GM19395 (cell line): ENCODE data around the gene HLA-DOB.
"Not testable (repeated sequence)": the region's sequence is repeated elsewhere in the genome, so short reads cannot be mapped to it uniquely, and the experiment has no call there.

Source experiments
- ATAC-seq: cut with Tn5 transposase; IDR thresholded peaks from one replicate; pipeline ENCODE4 v1.9.1; 2021; ENCODE audit warnings: mild to moderate bottlenecking, moderate library complexity; ENCODE audit not compliant: unreplicated experiment

HLA-DOB gene

DNA sequence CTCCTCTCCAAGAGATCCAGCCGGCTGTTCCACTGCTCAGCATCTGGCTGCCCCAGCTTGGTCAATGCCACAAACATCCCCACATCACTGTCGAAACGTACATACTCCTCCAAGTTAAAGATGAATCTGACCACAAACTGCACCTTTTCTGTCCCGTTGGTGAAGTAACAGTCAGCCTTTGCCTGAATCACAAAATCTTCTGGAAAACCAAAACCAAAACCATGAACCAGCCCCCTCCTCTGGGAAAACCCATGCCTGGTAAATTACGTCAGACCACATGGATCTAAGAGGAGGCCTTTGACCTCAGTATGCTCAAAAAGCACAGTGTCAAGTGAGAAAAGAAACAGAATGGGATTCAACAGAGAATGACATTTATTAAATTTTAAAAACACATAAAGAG, 1.7 kb downstream of the HLA-DOB start:
- no peak for ATAC-seq

DNA sequence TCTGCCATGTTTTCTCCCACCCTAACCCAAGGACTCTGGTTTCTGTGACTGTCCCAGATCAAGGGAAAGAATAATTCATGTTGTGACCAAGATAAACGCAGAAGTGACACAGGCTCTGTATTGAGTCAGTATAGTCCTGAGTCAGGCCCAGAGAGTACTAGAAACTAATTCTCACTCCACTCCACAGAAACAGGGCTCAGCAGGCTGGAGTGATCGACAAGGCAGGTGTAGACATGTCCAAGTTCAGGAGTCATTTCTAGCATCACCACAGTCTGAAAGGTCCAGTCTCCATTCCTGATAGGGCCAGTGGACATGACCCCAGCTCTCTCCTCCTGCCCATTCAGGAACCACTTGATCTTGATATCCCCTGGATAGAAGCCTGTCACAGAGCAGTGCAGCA, 2.7 kb downstream of the HLA-DOB start:
- no peak for ATAC-seq

DNA sequence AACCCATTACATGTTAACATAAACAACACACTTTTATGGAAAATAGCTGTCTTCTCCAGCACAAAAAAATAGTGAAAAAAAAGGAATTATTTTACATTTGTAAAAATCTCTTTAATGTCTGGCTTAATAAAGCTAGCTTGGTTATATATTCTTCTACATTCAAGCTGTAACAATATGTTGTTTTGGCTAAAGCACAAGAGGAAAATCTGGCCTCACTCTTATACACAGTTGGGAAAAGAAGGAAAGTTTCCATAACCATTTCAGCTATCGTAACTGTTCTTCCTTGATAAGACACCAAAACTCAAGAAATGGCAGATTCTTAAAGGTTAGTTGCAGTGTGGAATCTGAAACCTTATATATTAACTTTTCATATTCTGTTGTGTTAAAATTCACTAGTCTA, 7.6 kb downstream of the HLA-DOB start:
- no peak for ATAC-seq

DNA sequence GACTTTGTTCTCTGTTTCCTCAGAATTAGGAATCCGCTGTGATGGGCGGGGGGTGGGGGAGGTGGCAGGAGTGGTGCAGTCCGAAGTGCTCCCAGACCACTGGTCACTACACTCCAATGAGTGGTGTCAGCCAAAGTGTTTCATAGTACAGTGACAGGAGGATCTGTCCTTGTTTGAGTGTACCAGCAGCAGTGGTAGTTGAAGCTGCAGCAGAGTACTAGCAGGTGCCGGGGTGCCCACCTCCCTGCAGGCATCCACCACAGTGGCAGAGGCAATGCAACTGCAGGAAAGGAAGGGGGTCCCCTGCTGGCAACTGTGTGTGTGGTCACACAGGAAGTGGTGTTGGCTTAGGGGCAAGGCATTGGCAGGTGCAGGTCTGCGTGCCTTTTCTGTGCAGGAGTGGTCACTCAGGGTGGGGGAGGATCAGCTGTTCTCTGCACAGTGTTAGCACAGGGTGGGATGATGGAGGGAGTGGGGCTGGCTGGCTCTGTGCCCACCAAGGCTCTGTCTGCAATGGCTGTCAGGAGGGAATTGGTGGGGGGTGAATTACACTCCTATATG, 9.7 kb downstream of the HLA-DOB start:
- ATAC-seq = no peak

DNA sequence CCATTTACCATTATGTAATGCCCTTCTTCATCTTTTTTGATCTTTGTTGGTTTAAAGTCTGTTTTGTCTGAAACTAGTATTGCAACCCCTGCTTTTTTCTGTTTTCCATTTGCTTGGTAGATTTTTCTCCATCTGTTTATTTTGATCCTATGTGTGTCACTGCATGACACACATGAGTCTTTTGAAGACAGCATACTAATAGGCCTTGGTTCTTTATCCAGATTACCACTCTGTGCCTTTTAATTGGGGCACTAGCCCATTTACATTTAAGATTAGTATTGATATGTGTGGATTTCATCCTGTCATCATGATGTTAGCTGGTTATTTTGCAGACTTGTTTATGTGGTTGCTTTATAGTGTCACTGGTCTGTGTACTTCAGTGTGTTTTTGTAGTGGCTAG, 11.4 kb downstream of the HLA-DOB start:
- ATAC-seq = not testable (repeated sequence)

DNA sequence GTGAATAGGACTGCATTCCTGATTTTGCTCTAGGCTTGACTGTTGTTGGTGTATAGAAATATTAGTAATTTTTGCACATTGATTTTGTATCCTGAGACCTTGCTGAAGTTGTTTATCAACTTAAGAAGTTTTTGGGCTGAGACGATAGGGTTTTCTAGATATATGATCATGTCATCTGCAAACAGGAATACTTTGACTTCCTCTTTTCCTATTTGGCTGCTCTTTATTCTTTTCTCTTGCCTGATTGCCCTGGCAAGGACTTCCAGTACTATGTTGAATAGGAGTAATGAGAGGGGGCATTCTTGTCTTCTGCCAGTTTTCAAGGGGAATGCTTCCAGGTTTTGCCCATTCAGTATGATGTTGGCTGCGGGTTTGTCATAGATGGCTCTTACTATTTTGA, 13.4 kb downstream of the HLA-DOB start:
- no peak for ATAC-seq

DNA sequence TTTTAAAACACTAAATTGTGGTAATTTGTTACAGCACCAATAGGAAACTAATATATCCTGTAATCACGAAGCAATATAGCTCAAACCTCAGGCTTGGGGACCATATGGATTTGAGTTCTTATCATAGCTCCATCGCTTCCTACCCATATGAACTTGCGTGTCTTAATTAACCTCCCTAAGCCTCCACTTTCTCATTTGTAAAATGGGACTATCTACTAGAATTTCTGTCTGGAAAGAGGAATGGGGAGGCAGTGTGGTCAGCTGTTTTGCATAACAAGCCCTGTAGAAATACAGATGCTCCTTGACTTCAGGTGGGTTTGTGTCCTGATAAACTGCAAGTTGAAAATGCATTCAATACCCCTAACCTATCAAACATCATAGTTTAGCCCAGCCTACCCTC, 17.1 kb downstream of the HLA-DOB start:
- no peak for ATAC-seq

DNA sequence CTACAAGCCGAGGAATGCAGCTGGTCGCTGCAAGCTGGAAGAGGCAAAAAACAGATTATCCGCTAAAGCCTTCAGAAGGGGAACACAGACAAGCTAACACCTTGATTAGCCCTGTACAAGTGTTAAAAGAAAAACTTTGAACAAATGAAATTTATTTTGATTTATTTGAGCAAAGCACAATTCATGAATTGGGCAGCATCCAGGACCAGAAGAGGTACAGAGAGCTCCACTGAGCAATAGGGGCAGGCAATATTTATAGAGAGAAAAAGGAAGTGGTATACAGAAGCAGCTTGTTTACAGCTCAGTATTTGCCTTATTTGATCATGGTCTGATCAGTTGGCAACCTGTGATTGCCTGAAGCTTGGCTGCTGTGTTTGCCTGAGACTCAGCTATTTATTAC, 17.6 kb downstream of the HLA-DOB start:
- no peak for ATAC-seq

DNA sequence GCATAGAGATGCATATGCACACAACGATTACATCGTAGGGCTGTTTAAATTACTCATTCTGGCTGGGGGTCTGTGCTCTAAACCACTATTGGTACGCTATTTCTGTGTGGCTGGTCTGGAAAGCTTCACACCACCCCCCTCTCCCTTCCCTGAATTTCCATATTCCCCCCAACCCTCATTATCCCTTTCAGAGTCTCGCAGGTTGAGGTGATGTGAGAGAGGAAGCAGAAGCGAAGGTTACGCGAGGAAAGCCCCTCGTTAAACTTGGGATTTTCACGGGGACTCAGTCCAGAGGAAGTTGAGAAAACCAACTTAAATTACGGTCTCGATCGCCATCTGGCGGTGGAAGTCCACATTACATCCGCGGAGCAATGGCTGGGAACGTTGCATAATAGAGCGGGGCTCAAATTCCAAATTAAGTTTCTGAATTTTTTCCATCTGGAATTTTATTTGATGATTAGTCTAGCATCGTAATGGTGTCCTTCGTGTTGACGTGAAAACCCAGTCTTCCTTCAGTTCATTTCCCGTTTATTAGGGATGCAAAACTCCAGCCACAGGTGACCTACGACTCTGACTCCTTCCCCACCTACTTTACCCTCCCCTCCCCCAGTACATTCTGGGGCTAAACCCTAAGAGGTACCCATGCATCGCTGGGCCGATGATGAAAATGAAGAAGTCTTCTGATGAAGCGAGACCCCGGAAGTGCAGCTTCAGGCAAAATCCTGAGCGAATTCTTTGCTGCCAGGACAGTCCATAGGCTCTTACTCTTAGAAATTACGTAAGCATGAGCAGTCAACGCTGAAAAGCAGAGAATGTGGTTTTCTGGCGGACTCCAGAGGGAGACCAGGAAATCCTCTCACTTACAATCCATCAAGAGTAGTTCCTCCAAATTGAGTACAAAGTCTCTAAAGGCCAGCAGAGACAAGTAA, 19.7 kb downstream of the HLA-DOB start:
- ATAC-seq = no peak

DNA sequence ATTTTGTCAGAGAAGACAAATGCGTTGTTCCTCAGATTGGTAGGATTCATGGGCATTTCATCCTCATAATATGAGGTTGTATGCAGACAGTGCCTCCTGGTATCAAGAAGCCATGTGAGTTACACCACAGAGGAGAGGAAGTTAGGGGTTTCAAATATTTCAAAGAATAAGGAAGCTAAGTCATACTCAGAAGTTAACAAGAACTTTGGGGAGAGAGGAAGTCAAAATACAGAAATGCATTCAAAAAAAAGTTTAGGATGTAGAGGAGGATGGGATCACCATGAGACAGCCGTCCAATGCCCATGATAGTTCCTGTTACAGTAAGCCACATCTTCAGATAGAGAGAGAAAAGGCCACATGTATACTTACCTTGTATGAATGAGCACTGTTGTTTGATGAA, 22.3 kb downstream of the HLA-DOB start:
- no peak for ATAC-seq

DNA sequence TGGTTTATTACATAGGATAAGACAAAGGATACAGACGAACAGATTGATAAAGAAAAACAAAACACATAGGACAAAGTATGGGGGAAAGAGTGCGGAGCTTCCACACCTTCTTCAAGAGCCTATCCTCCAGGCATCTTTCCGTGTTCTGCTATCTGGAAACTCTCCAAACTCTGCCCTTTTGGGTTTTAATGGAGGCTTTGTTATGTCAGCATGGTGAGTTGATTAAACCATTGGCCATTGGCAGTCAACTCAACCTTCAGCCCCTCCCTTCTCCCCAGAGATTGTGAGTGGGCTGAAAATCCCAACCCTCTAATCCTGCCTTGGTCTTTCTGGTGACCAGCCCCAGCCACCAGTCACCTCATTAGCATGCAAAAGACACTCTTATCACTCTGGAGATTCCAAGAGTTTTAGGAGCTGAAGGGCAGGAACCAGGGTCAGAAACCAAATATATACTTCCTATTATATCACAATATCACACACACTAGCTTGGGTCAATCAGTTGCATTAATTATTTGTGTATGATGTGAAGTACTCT, 23.8 kb downstream of the HLA-DOB start:
- ATAC-seq = no peak

DNA sequence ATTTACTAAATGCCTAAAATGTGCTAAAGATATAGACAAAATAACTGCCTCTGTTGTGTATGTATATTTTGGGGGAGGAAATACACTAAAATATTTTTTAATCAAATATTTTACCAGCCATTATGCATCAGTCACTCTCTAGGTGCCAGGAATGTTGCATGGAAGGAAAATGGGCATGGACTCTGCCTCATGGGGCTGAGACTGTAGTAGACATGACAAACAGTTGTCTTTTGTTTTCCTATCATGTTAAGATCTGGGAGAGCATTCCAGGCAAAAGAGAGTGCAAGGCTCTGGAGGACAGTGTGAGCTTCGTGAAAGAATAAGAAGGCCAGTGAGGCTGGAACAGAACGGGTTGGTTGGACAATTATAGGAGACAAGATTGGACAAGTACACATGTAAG, 26.5 kb downstream of the HLA-DOB start:
- no peak for ATAC-seq

DNA sequence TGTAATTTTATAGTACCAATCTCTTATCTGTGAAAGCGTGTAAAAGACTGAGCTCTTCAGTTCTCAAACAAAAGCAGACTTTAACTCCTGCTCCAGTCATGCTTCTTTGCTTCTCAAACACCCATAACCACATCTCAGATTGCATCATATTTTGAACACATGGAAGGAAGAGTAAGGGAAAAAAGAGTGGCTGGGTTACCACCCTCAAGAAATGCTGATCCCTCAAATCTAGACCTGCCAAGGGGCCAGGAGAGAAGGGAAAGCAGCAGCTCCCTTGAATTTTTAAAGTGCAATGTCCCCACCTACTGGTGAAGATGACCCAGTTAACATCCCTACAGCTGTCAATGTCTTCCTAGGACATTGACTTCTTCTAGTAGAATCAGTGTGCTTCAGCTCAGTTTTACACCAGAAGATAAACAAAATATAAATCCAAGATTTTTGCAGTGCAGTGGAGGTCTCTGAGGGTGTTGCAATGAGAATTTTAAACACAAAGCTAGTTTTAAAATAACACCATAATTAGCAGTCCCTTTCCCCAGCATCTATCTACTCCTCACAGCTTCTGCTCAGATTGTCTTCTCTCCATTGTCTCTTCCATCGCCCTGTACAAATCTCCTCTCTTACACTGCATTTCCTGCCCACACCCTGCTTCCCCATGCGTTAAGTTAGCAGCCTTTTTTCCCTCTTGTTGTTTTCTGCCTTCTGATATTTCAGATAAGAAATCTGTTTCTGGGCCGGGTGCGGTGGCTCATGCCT, 30.8 kb downstream of the HLA-DOB start:
- no peak for ATAC-seq

DNA sequence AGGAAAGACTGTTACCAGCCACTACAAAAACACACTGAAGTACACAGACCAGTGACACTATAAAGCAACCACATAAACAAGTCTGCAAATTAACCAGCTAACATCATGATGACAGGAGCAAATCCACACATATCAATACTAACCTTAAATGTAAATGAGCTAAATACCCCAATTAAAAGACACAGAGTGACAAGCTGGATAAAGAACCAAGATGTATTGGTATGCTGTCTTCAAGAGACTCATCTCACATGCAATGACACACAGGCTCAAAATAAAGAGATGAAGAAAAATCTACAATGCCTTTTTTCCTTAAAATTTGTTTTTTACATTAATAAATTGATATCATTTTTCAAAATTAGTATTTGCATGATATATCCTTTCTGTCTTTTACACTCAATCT, 33.9 kb downstream of the HLA-DOB start:
- not testable (repeated sequence) for ATAC-seq

DNA sequence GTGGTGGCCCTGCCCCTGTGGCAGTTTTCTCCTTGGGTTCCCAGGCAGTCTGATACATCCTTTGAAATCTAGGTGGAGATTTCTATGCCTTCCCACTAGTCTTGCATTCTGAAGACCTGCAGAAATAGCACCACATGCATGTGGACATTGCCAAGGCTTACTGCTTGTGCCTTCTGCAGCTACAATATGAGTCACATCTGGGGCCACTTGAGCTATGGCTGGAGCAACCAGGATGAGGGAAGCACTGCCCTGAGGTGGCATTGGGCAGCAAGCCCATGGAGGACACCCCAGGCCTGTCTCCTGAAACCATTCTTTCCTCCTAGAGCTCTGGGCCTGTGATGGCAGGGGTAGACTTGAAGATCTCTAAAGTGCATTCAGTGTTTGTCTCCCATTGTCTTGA, 37.8 kb downstream of the HLA-DOB start:
- ATAC-seq = no peak

DNA sequence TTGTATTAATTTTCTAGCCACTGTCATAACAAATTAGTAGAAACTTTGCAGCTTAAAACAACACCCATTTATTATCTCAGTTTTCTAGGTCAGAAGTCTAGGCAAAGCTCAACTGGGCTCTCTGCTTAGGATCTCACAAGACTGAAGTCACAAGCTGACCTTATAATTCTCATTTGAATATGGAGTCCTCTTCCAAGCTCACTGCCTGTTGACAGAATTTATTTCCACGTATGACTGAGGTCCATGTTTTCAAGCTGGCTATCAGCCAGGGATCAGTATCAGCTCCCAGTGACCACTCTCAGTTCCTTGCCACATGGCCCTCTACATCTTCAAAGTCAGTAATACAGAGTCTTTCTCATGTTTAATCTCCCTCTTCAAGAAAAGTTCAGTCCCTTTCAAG, 41.7 kb downstream of the HLA-DOB start:
- ATAC-seq = no peak

DNA sequence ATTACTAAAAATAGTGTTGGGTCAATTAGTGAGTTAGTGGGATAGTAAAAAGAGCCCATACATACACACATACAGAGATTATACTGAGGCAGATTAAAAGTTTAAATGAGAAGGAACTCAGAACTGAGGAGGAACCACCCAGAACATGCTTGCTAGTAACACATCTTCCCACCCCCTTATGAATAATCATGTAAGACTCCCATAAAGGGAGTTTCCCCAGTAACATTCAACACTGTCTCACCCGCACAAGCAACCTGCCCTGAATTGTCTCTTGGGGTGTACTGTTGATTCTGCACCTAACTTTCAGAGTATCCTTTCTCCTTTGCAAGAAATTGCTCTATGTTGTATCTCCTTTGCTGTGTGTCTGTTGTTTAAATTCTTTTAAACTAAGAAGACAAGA, 42.4 kb downstream of the HLA-DOB start:
- no peak for ATAC-seq

DNA sequence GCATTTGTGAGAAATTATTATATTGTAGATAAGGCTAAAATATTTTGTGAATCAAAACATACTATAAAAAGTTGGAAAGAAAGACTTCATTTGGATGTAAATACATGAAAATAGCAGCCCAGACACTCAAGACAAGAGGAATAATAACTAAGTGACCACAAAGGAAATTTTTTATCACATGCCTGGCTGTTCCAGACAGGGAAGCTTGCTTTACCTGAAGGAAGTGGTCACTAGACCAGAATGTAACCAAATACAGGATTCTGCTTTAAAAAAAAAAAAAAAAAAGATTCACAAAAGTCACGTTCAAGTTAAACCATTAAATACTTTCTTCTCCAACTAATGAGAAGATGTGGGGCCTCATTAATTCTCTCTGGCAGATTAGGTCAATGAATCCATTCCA, 44.1 kb downstream of the HLA-DOB start:
- no peak for ATAC-seq

DNA sequence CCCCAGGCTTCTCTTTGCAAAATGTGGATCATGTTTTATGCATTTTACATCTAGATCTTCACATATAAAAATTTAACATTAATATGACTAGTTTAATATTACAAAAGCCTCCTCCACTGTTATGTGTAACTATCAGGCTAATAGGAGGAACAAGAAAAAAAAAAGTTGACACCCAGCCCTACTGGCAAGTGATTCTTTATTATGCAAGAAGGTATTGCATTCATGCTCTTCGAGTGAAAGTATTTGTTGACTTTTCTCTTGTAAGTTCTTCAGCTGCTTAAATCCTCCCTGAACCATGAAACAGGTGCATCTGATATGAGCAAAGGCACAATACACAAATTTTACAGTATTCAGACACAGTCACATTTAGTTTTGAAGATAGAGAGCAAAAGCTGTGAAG, 52.8 kb downstream of the HLA-DOB start:
- no peak for ATAC-seq

DNA sequence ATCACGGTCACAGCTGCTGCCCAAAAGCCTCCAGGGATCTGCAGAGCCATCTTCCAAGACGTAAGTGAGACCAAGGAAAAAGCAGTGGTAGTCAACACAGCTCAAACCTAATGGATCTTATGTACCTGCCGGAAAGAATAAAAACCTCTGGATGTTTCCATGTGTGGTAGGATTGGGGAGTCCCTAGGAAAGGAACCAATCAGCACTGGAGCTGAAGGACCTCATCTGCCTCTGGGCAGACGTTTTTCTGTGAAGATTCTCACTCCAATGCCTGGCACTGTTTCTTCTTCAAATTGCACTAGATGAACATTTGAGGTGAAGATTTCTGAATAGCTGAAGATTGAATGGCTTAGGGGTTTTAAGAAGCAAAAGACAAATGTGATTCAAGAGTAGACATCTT, 53.4 kb downstream of the HLA-DOB start, which contains the start of gene HLA-DQB2:
Gene HLA-DQB2, minus strand, starts transcription at position 112 of the 400 bp plus-strand sequence. Its CDS starts 62 bp downstream, at position 50.
- ATAC-seq = no peak
